ENCODE results near the gene PKP4. TPM values are rescaled to one million over a fixed set of nuclear protein-coding genes. Genes with fewer than 3 reads are reported as not detected.

The PKP4 gene
- total RNA-seq, 2 experiments from 2014 or later: 33.7 to 38.7 TPM

GRCh38 chr2:158570869-158571268, 114.1 kb downstream of the PKP4 start:
- POLR2A ChIA-PET: no interaction called here
- intact Hi-C loops (cut with micrococcal nuclease): no loop called here
- H3K27ac Mint-ChIP-seq: no peak overlapping the region
- H3K27me3 Mint-ChIP-seq: no peaks in the 10 kb centered on the region
- CTCF ChIA-PET: no interaction called here
- DNase-seq: no peak
- ATAC-seq: no peak
- TF ChIP-seq CTCF (IDR thresholded peaks at IDR 0.05): no peak
- no peaks in the 10 kb centered on the region for H3K4me1 Mint-ChIP-seq (ENCODE audit: low read depth)
- H3K36me3 Mint-ChIP-seq (ENCODE audit: low read depth): no peaks in the 10 kb centered on the region
- no peak overlapping the region for H3K4me3 Mint-ChIP-seq
- peaks cover 1% of the 10 kb centered on the region for H3K9me3 Mint-ChIP-seq

DNA sequence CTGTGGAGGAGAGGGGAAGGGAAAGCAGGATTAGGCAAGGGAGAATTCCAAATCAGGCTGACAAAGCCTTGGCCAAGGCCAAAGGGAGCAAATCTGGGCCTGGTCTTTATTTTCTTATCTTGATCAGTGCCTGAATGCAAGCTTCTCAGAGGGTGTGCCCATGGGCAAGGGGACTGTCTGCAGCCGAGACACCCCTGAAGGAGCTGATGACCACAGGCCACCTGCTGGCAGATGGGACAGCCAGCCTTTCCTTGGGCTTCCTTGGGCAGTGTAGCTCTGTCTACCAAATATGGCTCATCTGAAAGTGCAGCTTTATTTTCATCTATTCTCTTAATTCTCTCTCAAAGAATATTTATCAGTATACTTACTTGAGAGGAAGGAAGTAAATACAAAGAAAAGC, 117.0 kb downstream of the PKP4 start:
- ATAC-seq: no peak
- H3K27me3 Mint-ChIP-seq: no peaks in the 10 kb centered on the region
- no peak overlapping the region for H3K4me3 Mint-ChIP-seq
- H3K9me3 Mint-ChIP-seq: peaks cover 1% of the 10 kb centered on the region
- H3K36me3 Mint-ChIP-seq (ENCODE audit: low read depth): no peaks in the 10 kb centered on the region
- no peak for TF ChIP-seq CTCF (IDR thresholded peaks at IDR 0.05)
- intact Hi-C loops (cut with micrococcal nuclease): no loop called here
- POLR2A ChIA-PET: no interaction called here
- CTCF ChIA-PET: no interaction called here
- H3K27ac Mint-ChIP-seq: no peak overlapping the region
- no peak for DNase-seq
- H3K4me1 Mint-ChIP-seq (ENCODE audit: low read depth): no peaks in the 10 kb centered on the region

- Mint-ChIP-seq H3K9me3 (peaks cover 1% of the 10 kb centered on the region), H3K4me3 (no peak overlapping the region), H3K36me3 (ENCODE audit: low read depth) (peaks cover 4% of the 10 kb centered on the region), H3K27me3 (no peaks in the 10 kb centered on the region), H3K4me1 (ENCODE audit: low read depth) (no peaks in the 10 kb centered on the region), H3K27ac (no peak overlapping the region)
- ChIA-PET POLR2A (no interaction called here), CTCF (no interaction called here)
- TF ChIP-seq CTCF (IDR thresholded peaks at IDR 0.05): no peak
- intact Hi-C loops (cut with micrococcal nuclease): no loop called here
- ATAC-seq: no peak
- no peak for DNase-seq
Observed at GRCh38 chr2:158575051-158575635, 118.4 kb downstream of the PKP4 start.

DNA sequence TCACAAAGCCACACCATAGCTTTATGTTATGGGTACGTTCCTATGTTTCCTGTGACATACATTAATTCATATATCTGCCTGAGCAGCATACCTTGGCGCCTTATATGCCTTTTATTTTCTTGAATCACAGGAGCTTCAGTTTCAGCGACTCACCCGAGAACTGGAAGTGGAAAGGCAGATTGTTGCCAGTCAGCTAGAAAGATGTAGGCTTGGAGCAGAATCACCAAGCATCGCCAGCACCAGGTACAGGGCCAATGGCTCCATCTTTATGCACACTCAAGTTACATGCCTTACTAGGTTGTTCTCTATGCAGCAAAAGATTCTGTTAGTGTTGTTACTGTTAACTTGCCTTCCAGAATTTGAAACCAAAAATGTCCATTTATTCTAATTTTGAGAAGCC, 120.4 kb downstream of the PKP4 start:
- intact Hi-C loops (cut with micrococcal nuclease): no loop called here
- Mint-ChIP-seq H3K27ac (no peak overlapping the region), H3K4me3 (no peak overlapping the region), H3K36me3 (ENCODE audit: low read depth) (peaks cover 4% of the 10 kb centered on the region), H3K9me3 (no peaks in the 10 kb centered on the region), H3K27me3 (no peaks in the 10 kb centered on the region), H3K4me1 (ENCODE audit: low read depth) (no peaks in the 10 kb centered on the region)
- DNase-seq: no peak
- no peak for ATAC-seq
- no peak for TF ChIP-seq CTCF (IDR thresholded peaks at IDR 0.05)
- POLR2A ChIA-PET: no interaction called here
- CTCF ChIA-PET: no interaction called here

DNA sequence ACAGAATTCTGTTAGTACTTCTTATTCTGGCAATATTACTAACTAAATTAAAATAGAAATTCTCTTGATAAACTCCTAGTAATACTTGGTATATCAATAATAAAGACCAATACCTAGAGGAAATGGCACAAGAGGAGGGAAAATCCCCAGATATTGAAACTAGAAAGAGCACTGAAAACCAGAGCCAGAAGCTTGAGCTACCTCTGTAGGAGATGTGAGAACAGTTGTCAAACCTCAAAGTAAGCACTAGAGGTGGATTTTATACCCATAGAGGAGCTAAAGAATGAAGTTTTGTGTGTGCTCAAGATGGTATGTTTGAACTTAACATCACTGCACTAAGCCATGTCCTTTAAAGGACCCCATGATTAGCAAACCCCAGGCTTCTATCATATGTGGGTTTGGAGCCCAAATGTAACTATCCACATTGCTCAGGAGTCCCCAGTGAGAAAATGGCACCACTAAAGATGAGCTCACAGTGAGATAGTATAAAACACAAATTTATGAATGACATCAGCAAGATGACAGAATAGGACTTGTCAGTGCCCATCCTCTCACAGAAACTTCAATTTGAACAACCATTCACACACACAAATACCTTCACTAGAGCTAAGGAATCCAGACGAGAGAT, 122.1 kb downstream of the PKP4 start:
- Mint-ChIP-seq H3K36me3 (ENCODE audit: low read depth) (peaks cover 4% of the 10 kb centered on the region), H3K4me1 (ENCODE audit: low read depth) (no peaks in the 10 kb centered on the region), H3K9me3 (no peaks in the 10 kb centered on the region), H3K27ac (no peak overlapping the region), H3K27me3 (no peaks in the 10 kb centered on the region), H3K4me3 (no peak overlapping the region)
- TF ChIP-seq CTCF (IDR thresholded peaks at IDR 0.05): no peak
- CTCF ChIA-PET: no interaction called here
- intact Hi-C loops (cut with micrococcal nuclease): no loop called here
- POLR2A ChIA-PET: no interaction called here
- no peak for DNase-seq
- ATAC-seq: no peak

All from activated CD8-positive, alpha-beta T cell treated with anti-CD3 and anti-CD28 coated beads for 36 hours (primary cell).